Keratinocyte (primary cell): ENCODE measurements around the gene TRAP1.

Experiments used
- EZH2 ChIP-seq: IDR thresholded peaks from one replicate; pipeline ENCODE4 v1.6.1; 2012; ENCODE audit warnings: inconsistent platforms, mild to moderate bottlenecking, low read length, moderate library complexity
- TF ChIP-seq, protein P1 (sequence below), 3 experiments: IDR thresholded peaks in 1 of 3; conservative IDR thresholded peaks in 1 of 3; optimal IDR thresholded peaks in 1 of 3; 2 replicates in 2 of 3; 3 replicates in 1 of 3; pipeline versions ENCODE3 to v1.5.1; 2011; ENCODE audit warnings: low read length in 3 of 3, mild to moderate bottlenecking in 3 of 3, moderate library complexity in 2 of 3, control low read depth in 1 of 3, inconsistent platforms in 1 of 3; ENCODE audit not compliant: insufficient read depth in 2 of 3; ENCODE audit errors: extremely low read depth in 1 of 3

DNA sequence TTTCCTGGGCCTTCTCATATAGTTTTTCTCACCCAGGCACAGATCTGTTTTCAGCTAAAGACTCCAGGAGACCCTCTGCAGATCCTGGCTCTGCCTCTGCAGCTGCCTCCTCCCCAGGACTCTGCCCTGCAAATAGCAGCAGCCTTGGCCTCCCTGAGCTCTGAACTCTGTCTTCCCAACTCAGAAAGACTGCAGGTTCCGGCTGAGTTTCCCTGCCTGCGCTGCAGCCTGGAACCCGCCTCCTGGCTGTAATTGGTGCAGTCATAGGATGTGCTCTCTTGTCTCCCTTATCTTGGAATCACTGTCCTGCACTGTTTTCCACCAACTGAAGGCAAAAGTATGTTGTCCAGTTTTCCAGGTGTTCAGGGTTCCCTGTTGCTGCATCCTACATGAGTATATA, 77.1 kb downstream of the TRAP1 start:
- TF ChIP-seq, protein P1, sequence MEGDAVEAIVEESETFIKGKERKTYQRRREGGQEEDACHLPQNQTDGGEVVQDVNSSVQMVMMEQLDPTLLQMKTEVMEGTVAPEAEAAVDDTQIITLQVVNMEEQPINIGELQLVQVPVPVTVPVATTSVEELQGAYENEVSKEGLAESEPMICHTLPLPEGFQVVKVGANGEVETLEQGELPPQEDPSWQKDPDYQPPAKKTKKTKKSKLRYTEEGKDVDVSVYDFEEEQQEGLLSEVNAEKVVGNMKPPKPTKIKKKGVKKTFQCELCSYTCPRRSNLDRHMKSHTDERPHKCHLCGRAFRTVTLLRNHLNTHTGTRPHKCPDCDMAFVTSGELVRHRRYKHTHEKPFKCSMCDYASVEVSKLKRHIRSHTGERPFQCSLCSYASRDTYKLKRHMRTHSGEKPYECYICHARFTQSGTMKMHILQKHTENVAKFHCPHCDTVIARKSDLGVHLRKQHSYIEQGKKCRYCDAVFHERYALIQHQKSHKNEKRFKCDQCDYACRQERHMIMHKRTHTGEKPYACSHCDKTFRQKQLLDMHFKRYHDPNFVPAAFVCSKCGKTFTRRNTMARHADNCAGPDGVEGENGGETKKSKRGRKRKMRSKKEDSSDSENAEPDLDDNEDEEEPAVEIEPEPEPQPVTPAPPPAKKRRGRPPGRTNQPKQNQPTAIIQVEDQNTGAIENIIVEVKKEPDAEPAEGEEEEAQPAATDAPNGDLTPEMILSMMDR (optimal IDR thresholded peaks at IDR 0.05 in 1 of 3, IDR thresholded peaks at IDR 0.05 in 1 of 3, conservative IDR thresholded peaks at IDR 0.05 in 1 of 3; ENCODE audit: extremely low read depth in 1 of 3, insufficient read depth in 2 of 3, low read length in 3 of 3): no peak
- TF ChIP-seq EZH2: no peak
